ENCODE measurements around the gene MOSPD3.

The MOSPD3 gene

GRCh38 chr7:100584054-100584682 is 28.2 kb upstream of the MOSPD3 start:
- DNase-seq (ENCODE audit: low read depth, low spot score) = no peak
- ChIA-PET CTCF (interaction anchor here (0.9 to 13.2 kb wide), 7 partner anchors 11 to 268 kb away, joined by 3 to 138 read pairs (median 11); partner anchors contain the start of genes PCOLCE and SLC12A9), POLR2A (interaction anchor here (0.9 to 3.8 kb wide), 7 partner anchors 8 to 155 kb away, joined by 3 to 48 read pairs (median 6); partner anchors contain the start of genes MEPCE, PCOLCE, POP7 and ZCWPW1)
- H3K4me3 ChIP-seq (ENCODE audit: low read depth, low read length) = peak overlapping the region; percentile 84
- TF ChIP-seq, protein P1, sequence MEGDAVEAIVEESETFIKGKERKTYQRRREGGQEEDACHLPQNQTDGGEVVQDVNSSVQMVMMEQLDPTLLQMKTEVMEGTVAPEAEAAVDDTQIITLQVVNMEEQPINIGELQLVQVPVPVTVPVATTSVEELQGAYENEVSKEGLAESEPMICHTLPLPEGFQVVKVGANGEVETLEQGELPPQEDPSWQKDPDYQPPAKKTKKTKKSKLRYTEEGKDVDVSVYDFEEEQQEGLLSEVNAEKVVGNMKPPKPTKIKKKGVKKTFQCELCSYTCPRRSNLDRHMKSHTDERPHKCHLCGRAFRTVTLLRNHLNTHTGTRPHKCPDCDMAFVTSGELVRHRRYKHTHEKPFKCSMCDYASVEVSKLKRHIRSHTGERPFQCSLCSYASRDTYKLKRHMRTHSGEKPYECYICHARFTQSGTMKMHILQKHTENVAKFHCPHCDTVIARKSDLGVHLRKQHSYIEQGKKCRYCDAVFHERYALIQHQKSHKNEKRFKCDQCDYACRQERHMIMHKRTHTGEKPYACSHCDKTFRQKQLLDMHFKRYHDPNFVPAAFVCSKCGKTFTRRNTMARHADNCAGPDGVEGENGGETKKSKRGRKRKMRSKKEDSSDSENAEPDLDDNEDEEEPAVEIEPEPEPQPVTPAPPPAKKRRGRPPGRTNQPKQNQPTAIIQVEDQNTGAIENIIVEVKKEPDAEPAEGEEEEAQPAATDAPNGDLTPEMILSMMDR (IDR thresholded peaks at IDR 0.05; ENCODE audit: insufficient read depth, low read length, missing control alignments) = no peak

- no peak for DNase-seq (ENCODE audit: low read depth, low spot score)
- CTCF ChIA-PET = interaction anchor here (0.8 to 13.2 kb wide), 13 partner anchors 11 to 268 kb away, joined by 3 to 138 read pairs (median 11); partner anchors contain the start of genes PCOLCE, POP7 and SLC12A9
- peak overlapping the region; percentile 84 for H3K4me3 ChIP-seq (ENCODE audit: low read depth, low read length)
- TF ChIP-seq, protein P1 (IDR thresholded peaks at IDR 0.05; ENCODE audit: insufficient read depth, low read length, missing control alignments) = no peak
- POLR2A ChIA-PET = interaction anchor here (0.6 to 3.8 kb wide), 12 partner anchors 9 to 301 kb away, joined by 3 to 48 read pairs (median 6); partner anchors contain the start of genes GIGYF1, MEPCE, PCOLCE and POP7
Observed at GRCh38 chr7:100584683-100585510, 27.4 kb upstream of the MOSPD3 start.

DNA sequence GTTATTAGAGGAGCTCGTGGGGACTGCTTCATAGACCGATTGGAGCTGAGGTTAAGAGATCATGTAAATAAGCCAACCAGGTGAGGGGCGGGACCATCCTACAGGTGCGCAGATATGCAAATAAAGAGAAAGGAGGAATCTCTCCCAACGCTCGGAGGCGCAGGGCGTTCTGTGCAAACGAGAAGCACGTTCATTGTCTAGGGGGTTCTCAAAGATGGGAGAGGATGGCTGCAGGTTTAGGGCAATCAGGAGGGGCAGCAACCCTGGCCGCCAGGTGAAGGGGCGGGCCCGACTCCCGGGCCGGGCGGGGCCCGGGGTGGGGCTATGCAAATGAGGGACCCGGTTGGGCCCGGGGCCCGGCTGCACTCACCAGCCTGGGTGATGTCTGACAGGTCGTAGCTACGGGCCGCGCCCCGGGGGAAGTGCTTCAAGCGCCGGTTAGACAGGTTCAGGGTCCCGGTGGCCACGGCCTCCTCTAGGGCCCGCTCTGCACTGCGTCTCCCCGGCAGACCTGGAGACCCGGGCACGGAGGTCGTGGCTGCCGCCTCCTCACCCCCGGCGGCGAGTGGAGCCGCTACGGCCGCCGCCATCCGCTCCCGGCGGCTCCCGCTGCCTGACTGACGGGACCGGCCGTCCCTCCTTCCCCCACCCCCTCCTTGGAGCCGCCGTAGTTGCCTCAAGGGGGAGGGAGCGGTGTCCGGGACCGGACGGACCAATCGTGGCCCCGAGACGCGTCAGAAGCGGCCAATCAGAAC is 26.7 kb upstream of the MOSPD3 start, which contains the start of gene LRCH4:
TSS of gene LRCH4 (minus strand) at position 619 of the 755 bp plus-strand sequence. CDS start at position 590, 29 bp downstream.
- CTCF ChIA-PET = interaction anchor here (0.6 to 13.2 kb wide), 21 partner anchors 10 to 155 kb away, joined by 3 to 138 read pairs (median 6); partner anchors contain the start of genes MOSPD3, PCOLCE and POP7
- TF ChIP-seq, protein P1 (IDR thresholded peaks at IDR 0.05; ENCODE audit: insufficient read depth, low read length, missing control alignments) = no peak
- POLR2A ChIA-PET = interaction anchor here (0.6 to 3.8 kb wide), 28 partner anchors 8 to 300 kb away, joined by 3 to 48 read pairs (median 5); partner anchors contain the start of genes GIGYF1, GNB2, MEPCE and PCOLCE
- peak within 1 kb of the TSS; percentile 92 for H3K4me3 ChIP-seq (ENCODE audit: low read depth, low read length)
- no peak for DNase-seq (ENCODE audit: low read depth, low spot score)

DNA sequence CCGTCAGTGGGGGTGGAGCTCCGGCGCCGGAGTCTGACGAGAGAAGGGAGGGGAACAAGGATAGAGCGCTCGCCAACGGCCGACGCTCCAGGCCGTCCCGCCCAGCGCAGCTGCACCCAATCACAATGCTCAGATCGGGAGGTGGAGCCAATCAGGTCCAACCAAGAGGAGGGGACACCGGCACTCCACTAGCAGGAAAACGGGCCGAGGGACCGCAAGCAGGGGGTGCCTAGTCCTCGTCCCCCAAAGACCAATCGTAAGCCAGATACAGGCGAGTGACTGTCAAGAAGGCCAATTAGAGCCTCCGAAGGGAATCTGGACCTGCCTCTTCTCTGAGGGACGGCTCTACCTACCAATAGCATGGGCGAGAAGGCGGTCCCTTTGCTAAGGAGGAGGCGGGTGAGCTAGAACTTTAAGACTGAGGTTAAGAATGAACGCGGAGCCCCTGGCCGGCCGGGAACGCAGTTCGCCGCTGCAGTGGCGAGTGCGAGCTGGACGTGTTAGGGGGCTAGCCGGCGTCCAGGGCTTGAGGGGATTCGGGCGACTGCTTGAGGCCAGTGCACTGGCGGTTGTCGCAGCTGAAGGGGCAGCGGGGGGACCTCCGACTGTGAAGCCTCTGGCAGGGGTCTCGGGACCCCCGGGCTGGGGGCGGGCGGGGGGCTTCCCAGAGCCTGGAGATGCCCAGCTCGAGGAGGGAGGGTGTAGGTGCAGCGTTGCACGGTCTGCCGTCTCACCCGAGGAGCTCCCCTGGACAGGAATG is 25.9 kb upstream of the MOSPD3 start, which contains the start of gene FBXO24:
TSS of gene FBXO24 (plus strand) at position 63 of the 760 bp plus-strand sequence. CDS start at position 361, 298 bp downstream.
- TF ChIP-seq, protein P1 (IDR thresholded peaks at IDR 0.05; ENCODE audit: insufficient read depth, low read length, missing control alignments) = no peak
- peak within 1 kb of the TSS; percentile 92 for H3K4me3 ChIP-seq (ENCODE audit: low read depth, low read length)
- peak; percentile 100 for DNase-seq (ENCODE audit: low read depth, low spot score)
- ChIA-PET CTCF (interaction anchor here (0.6 to 13.2 kb wide), 18 partner anchors 10 to 156 kb away, joined by 3 to 138 read pairs (median 5); partner anchors contain the start of genes MOSPD3, PCOLCE and POP7), POLR2A (interaction anchor here (0.6 to 3.8 kb wide), 25 partner anchors 8 to 300 kb away, joined by 3 to 48 read pairs (median 5); partner anchors contain the start of genes GNB2, MOSPD3, PCOLCE and POP7)

DNA sequence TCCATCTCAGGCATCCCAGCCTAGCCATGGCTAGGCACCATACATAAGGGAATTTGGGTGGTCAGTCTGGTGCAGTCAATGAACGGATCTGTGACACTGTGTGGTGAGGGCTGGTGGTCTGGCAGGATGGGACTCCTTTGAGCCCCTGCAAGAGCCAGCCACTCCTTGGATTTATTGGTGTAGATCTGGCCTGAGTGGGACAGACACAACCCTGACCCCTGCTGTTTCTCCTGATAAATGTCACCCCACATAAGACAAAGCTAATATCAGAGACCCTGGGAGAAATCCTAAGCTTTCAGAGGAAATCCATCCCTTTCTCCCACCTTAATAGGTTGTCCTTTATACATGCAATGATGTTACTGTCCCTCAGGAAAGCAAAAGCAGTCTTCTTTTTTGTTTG is 23.9 kb upstream of the MOSPD3 start:
- POLR2A ChIA-PET = interaction anchor here (0.6 to 1.0 kb wide), 2 partner anchors 15 to 158 kb away, joined by 3 to 4 read pairs; partner anchors contain the start of gene MEPCE
- no peak overlapping the region for H3K4me3 ChIP-seq (ENCODE audit: low read depth, low read length)
- CTCF ChIA-PET = interaction anchor here (0.7 to 13.2 kb wide), 15 partner anchors 10 to 263 kb away, joined by 3 to 138 read pairs (median 4); partner anchors contain the start of genes MOSPD3, PCOLCE and POP7
- TF ChIP-seq, protein P1 (IDR thresholded peaks at IDR 0.05; ENCODE audit: insufficient read depth, low read length, missing control alignments) = peak; percentile 20
- no peak for DNase-seq (ENCODE audit: low read depth, low spot score)

Measured in AG04449 (cell line).